Astrocyte (in vitro differentiated cells and primary cell): ENCODE data around the gene PLPP2. TPM values are rescaled to one million over a fixed set of nuclear protein-coding genes. Genes with fewer than 3 reads are reported as not detected.

Experiments used
- DNase-seq: peaks from one replicate; pipeline ENCODE4 v3.0.0-alpha.2; 2010; ENCODE audit warnings: low read depth
- FAIRE-seq: peaks from 2 replicates; lab custom pipeline; 2011; peaks lifted over from hg19 to GRCh38; lab: Jason Lieb, UNC
- H2AFZ ChIP-seq: 2 replicates; pipeline ENCODE4 v1.6.0; 2012; ENCODE audit warnings: low read depth, low read length, inconsistent platforms
- H3K27ac ChIP-seq: 2 replicates; pipeline ENCODE4 v1.5.1; 2011; ENCODE audit warnings: low read depth, low read length, inconsistent platforms
- H3K27me3 ChIP-seq: 2 replicates; pipeline ENCODE4 v1.6.0; 2011; ENCODE audit warnings: low read length, inconsistent platforms; ENCODE audit not compliant: insufficient read depth
- H3K36me3 ChIP-seq: 2 replicates; pipeline ENCODE4 v1.5.1; 2011; ENCODE audit warnings: low read length, inconsistent platforms; ENCODE audit not compliant: insufficient read depth
- H3K4me1 ChIP-seq: 2 replicates; pipeline ENCODE4 v1.5.1; 2011; ENCODE audit warnings: low read length, inconsistent platforms; ENCODE audit not compliant: insufficient read depth
- H3K4me2 ChIP-seq: 2 replicates; pipeline ENCODE4 v1.6.0; 2012; ENCODE audit warnings: low read length, inconsistent platforms
- H3K4me3 ChIP-seq: 2 replicates; pipeline ENCODE4 v1.5.1; 2011; ENCODE audit warnings: low read depth, mild to moderate bottlenecking, low read length, inconsistent platforms; ENCODE audit not compliant: insufficient read depth
- H3K79me2 ChIP-seq: 2 replicates; pipeline ENCODE4 v1.6.0; 2012; ENCODE audit warnings: mild to moderate bottlenecking, low read length, inconsistent platforms; ENCODE audit not compliant: insufficient read depth
- H3K9ac ChIP-seq: 2 replicates; pipeline ENCODE4 v1.6.0; 2012; ENCODE audit warnings: mild to moderate bottlenecking, low read length, inconsistent platforms
- H3K9me3 ChIP-seq: 2 replicates; pipeline ENCODE4 v1.5.1; 2012; ENCODE audit warnings: low read depth, mild to moderate bottlenecking, low read length, inconsistent platforms; ENCODE audit not compliant: insufficient read depth
- H4K20me1 ChIP-seq: 2 replicates; pipeline ENCODE4 v1.6.0; 2012; ENCODE audit warnings: low read length, inconsistent platforms; ENCODE audit not compliant: insufficient read depth
- H3K27ac Mint-ChIP-seq: one replicate; pipeline ENCODE4 v1.8.0; 2021; ENCODE audit warnings: mild to moderate bottlenecking, mixed read lengths; ENCODE audit not compliant: unreplicated experiment
- H3K27me3 Mint-ChIP-seq: one replicate; pipeline ENCODE4 v1.8.0; 2021; ENCODE audit warnings: low read depth, mixed read lengths; ENCODE audit not compliant: unreplicated experiment
- H3K36me3 Mint-ChIP-seq: one replicate; pipeline ENCODE4 v1.8.0; 2021; ENCODE audit warnings: low read depth, mixed read lengths; ENCODE audit not compliant: unreplicated experiment
- H3K4me1 Mint-ChIP-seq: one replicate; pipeline ENCODE4 v1.8.0; 2021; ENCODE audit warnings: low read depth, mixed read lengths; ENCODE audit not compliant: unreplicated experiment
- H3K4me3 Mint-ChIP-seq: one replicate; pipeline ENCODE4 v1.8.0; 2021; ENCODE audit warnings: mild to moderate bottlenecking, moderate library complexity, mixed read lengths; ENCODE audit not compliant: unreplicated experiment
- H3K9me3 Mint-ChIP-seq: one replicate; pipeline ENCODE4 v1.8.0; 2021; ENCODE audit warnings: mild to moderate bottlenecking, mixed read lengths; ENCODE audit not compliant: unreplicated experiment
- CTCF ChIP-seq: IDR thresholded peaks from 2 replicates; pipeline ENCODE4 v1.5.1; 2011; ENCODE audit warnings: low read depth, mild to moderate bottlenecking, inconsistent platforms, low read length, moderate library complexity; ENCODE audit not compliant: insufficient read depth
- EZH2 ChIP-seq: IDR thresholded peaks from 2 replicates; pipeline ENCODE4 v1.6.1; 2012; ENCODE audit warnings: mild to moderate bottlenecking, low read length, inconsistent platforms; ENCODE audit not compliant: insufficient read depth
- total RNA-seq: library from RNA; stranded (reverse); gene quantifications from 2 replicates; pipeline ENCODE4 v1.2.1, GENCODE V29; 2021

PLPP2 gene
- total RNA-seq, 1 donor from 2014 or later = 3.7 TPM

DNA sequence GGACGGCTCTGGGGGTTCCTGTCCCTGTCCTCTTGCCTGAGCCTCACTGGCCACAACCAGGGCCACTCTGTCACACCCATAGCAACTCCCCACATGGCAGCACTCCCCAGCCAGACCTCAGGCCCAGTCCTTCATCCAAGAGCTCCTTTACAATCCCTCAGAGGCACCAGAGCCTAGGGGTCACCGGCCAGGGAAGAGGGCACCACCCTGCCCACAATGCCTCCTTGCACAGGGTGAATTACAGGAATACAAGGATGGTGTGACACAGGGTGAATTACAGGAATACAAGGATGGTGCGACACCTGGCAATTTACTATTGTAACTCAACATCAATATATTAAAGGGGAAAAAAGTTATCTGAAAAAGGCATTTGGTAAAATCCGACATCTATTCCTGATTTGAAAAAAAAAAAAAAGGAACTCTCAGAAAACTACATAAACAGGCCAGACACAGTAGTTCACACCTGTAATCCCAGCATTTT is 36.9 kb upstream of the PLPP2 start:
- no peak overlapping the region for H3K4me3 ChIP-seq
- peaks cover 63% of the 10 kb centered on the region for H4K20me1 ChIP-seq
- no peak overlapping the region for H3K9ac ChIP-seq
- peaks cover 34% of the 10 kb centered on the region for H3K36me3 ChIP-seq
- peaks cover 74% of the 10 kb centered on the region for H3K79me2 ChIP-seq
- H3K9me3 ChIP-seq = peaks cover 13% of the 10 kb centered on the region
- no peak for TF ChIP-seq EZH2
- TF ChIP-seq CTCF = no peak
- FAIRE-seq (no peak), DNase-seq (no peak)
- Mint-ChIP-seq H3K36me3 (peaks cover 34% of the 10 kb centered on the region), H3K4me3 (no peak overlapping the region), H3K4me1 (no peaks in the 10 kb centered on the region), H3K27ac (no peak overlapping the region), H3K27me3 (no peaks in the 10 kb centered on the region), H3K9me3 (peaks cover 8% of the 10 kb centered on the region)
- H3K4me2 ChIP-seq = no peak overlapping the region
- H3K27me3 ChIP-seq = no peaks in the 10 kb centered on the region
- H3K27ac ChIP-seq = no peak overlapping the region
- H3K4me1 ChIP-seq = no peaks in the 10 kb centered on the region
- no peak overlapping the region for H2AFZ ChIP-seq

GRCh38 chr19:327291-328024 is 36.3 kb upstream of the PLPP2 start:
- no peaks in the 10 kb centered on the region for H3K4me1 ChIP-seq
- H3K9ac ChIP-seq = no peak overlapping the region
- H3K27ac ChIP-seq = no peak overlapping the region
- H3K4me3 ChIP-seq = no peak overlapping the region
- peaks cover 34% of the 10 kb centered on the region for H3K36me3 Mint-ChIP-seq
- no peaks in the 10 kb centered on the region for H3K27me3 ChIP-seq
- peaks cover 69% of the 10 kb centered on the region for H4K20me1 ChIP-seq
- H3K4me2 ChIP-seq = no peak overlapping the region
- peaks cover 80% of the 10 kb centered on the region for H3K79me2 ChIP-seq
- TF ChIP-seq CTCF (no peak), EZH2 (no peak)
- H3K27me3 Mint-ChIP-seq = no peaks in the 10 kb centered on the region
- no peaks in the 10 kb centered on the region for H3K4me1 Mint-ChIP-seq
- FAIRE-seq (no peak), DNase-seq (no peak)
- H3K4me3 Mint-ChIP-seq = no peak overlapping the region
- H3K36me3 ChIP-seq = peaks cover 34% of the 10 kb centered on the region
- H2AFZ ChIP-seq = no peak overlapping the region
- H3K9me3 Mint-ChIP-seq = peaks cover 8% of the 10 kb centered on the region
- peaks cover 13% of the 10 kb centered on the region for H3K9me3 ChIP-seq
- no peak overlapping the region for H3K27ac Mint-ChIP-seq

GRCh38 chr19:326871-327270 is 35.7 kb upstream of the PLPP2 start:
- Mint-ChIP-seq H3K4me1 (no peaks in the 10 kb centered on the region), H3K4me3 (no peak overlapping the region), H3K9me3 (peaks cover 8% of the 10 kb centered on the region), H3K36me3 (peaks cover 34% of the 10 kb centered on the region), H3K27ac (no peak overlapping the region), H3K27me3 (no peaks in the 10 kb centered on the region)
- DNase-seq = no peak
- Histone ChIP-seq H3K4me3 (no peak overlapping the region), H3K4me2 (no peak overlapping the region), H3K9me3 (peaks cover 13% of the 10 kb centered on the region), H3K27ac (no peak overlapping the region), H3K9ac (no peak overlapping the region), H2AFZ (no peak overlapping the region), H4K20me1 (peaks cover 73% of the 10 kb centered on the region), H3K79me2 (peaks cover 84% of the 10 kb centered on the region), H3K27me3 (no peaks in the 10 kb centered on the region), H3K36me3 (peaks cover 34% of the 10 kb centered on the region), H3K4me1 (no peaks in the 10 kb centered on the region)
- TF ChIP-seq CTCF (no peak), EZH2 (no peak)
- no peak for FAIRE-seq
